Stimulated activated naive B cell treated with anti-CD40 and anti-IgM and Interleukin-4, amounts not matched to agents 10 μg/mL and 1 μg/mL and 100 μg/mL, for 72 hours (primary cell): ENCODE measurements around the gene URM1.

Source experiments
- ATAC-seq, 2 donors: fragments of 150-1000 bp; cut with Tn5 transposase; replicated peaks; 2 replicates each; pipeline ENCODE4 v1.10.0; 2021; ENCODE audit warnings: moderate library complexity in 1 of 2
- DNase-seq: peaks from one replicate; pipeline ENCODE4 v3.0.0; 2021
- H3K27ac Mint-ChIP-seq: one replicate; pipeline ENCODE4 v1.8.0; 2022; ENCODE audit warnings: mild to moderate bottlenecking, mixed read lengths
- H3K27me3 Mint-ChIP-seq, 2 donors: one replicate each; pipeline ENCODE4 v1.8.0; 2022; ENCODE audit warnings: mixed read lengths in 2 of 2
- H3K36me3 Mint-ChIP-seq, 2 donors: one replicate each; pipeline ENCODE4 v1.8.0; 2022; ENCODE audit warnings: mixed read lengths in 2 of 2, mild to moderate bottlenecking in 1 of 2
- H3K4me1 Mint-ChIP-seq, 2 donors: one replicate each; pipeline ENCODE4 v1.8.0; 2022; ENCODE audit warnings: mixed read lengths in 2 of 2, mild to moderate bottlenecking in 1 of 2
- H3K4me3 Mint-ChIP-seq, 2 donors: one replicate each; pipeline ENCODE4 v1.8.0; 2022; ENCODE audit warnings: mild to moderate bottlenecking in 2 of 2, mixed read lengths in 2 of 2, moderate library complexity in 1 of 2
- H3K9me3 Mint-ChIP-seq, 2 donors: one replicate each; pipeline ENCODE4 v1.8.0; 2022; ENCODE audit warnings: mixed read lengths in 2 of 2, mild to moderate bottlenecking in 1 of 2

Gene URM1

GRCh38 chr9:128339761-128340690, 31.1 kb upstream of the URM1 start, which contains the start of gene SLC27A4:
SLC27A4 (plus strand) TSS chr9:128340527; CDS start chr9:128343133, 2,606 bp downstream.
- H3K27ac Mint-ChIP-seq = peak within 1 kb of the TSS; percentile 95
- peaks cover 4 to 19% of the 10 kb centered on the region in 2 donors for H3K36me3 Mint-ChIP-seq
- ATAC-seq = peak; percentile 93
- DNase-seq = peak; percentile 70
- no peaks in the 10 kb centered on the region for H3K9me3 Mint-ChIP-seq
- H3K27me3 Mint-ChIP-seq = no peaks in the 10 kb centered on the region
- peak within 1 kb of the TSS; percentile 95 to 99 for H3K4me3 Mint-ChIP-seq
- peaks cover 4 to 12% of the 10 kb centered on the region in 2 donors for H3K4me1 Mint-ChIP-seq

- H3K36me3 Mint-ChIP-seq = peaks cover 4 to 22% of the 10 kb centered on the region in 2 donors
- no peak overlapping the region for H3K27ac Mint-ChIP-seq
- peak overlapping the region; percentile 93 to 99 for H3K4me3 Mint-ChIP-seq
- peaks cover 4 to 12% of the 10 kb centered on the region in 2 donors for H3K4me1 Mint-ChIP-seq
- H3K9me3 Mint-ChIP-seq = no peaks in the 10 kb centered on the region
- ATAC-seq (peak; percentile 67), DNase-seq (no peak)
- no peaks in the 10 kb centered on the region for H3K27me3 Mint-ChIP-seq
Measured at GRCh38 chr9:128340691-128341434, 30.3 kb upstream of the URM1 start.

GRCh38 chr9:128341435-128341849, 29.7 kb upstream of the URM1 start:
- Mint-ChIP-seq H3K4me3 (peak overlapping the region; percentile 93 to 99), H3K27ac (no peak overlapping the region), H3K27me3 (no peaks in the 10 kb centered on the region), H3K9me3 (no peaks in the 10 kb centered on the region), H3K36me3 (peaks cover 4 to 22% of the 10 kb centered on the region in 2 donors), H3K4me1 (peaks cover 4 to 12% of the 10 kb centered on the region in 2 donors)
- DNase-seq = peak; percentile 63
- peak; percentile 66 to 71 for ATAC-seq

- no peak for ATAC-seq
- H3K4me1 Mint-ChIP-seq = peaks cover 4 to 12% of the 10 kb centered on the region in 2 donors
- no peak overlapping the region for H3K27ac Mint-ChIP-seq
- no peaks in the 10 kb centered on the region for H3K27me3 Mint-ChIP-seq
- H3K36me3 Mint-ChIP-seq = peaks cover 9 to 30% of the 10 kb centered on the region in 2 donors
- H3K4me3 Mint-ChIP-seq = no peak overlapping the region
- no peaks in the 10 kb centered on the region for H3K9me3 Mint-ChIP-seq
- DNase-seq = no peak
Measured at GRCh38 chr9:128342971-128343680, 28.0 kb upstream of the URM1 start.

- DNase-seq = no peak
- Mint-ChIP-seq H3K27me3 (no peaks in the 10 kb centered on the region), H3K27ac (no peak overlapping the region), H3K36me3 (peaks cover 12 to 30% of the 10 kb centered on the region in 2 donors), H3K4me3 (no peak overlapping the region), H3K4me1 (peaks cover 4 to 12% of the 10 kb centered on the region in 2 donors), H3K9me3 (no peaks in the 10 kb centered on the region)
- ATAC-seq = no peak
Measured at GRCh38 chr9:128343855-128344254, 27.3 kb upstream of the URM1 start.

- H3K27me3 Mint-ChIP-seq = no peaks in the 10 kb centered on the region
- no peak overlapping the region for H3K4me3 Mint-ChIP-seq
- H3K27ac Mint-ChIP-seq = no peak overlapping the region
- H3K36me3 Mint-ChIP-seq = peaks cover 20 to 41% of the 10 kb centered on the region in 2 donors
- DNase-seq = no peak
- peaks cover 4 to 12% of the 10 kb centered on the region in 2 donors for H3K4me1 Mint-ChIP-seq
- ATAC-seq = no peak
- no peaks in the 10 kb centered on the region for H3K9me3 Mint-ChIP-seq
Measured at GRCh38 chr9:128344931-128345605, 26.1 kb upstream of the URM1 start.

- Mint-ChIP-seq H3K27ac (no peak overlapping the region), H3K36me3 (peaks cover 41 to 57% of the 10 kb centered on the region in 2 donors), H3K4me3 (no peak overlapping the region), H3K4me1 (no peaks in the 10 kb centered on the region), H3K27me3 (no peaks in the 10 kb centered on the region), H3K9me3 (no peaks in the 10 kb centered on the region)
- ATAC-seq = no peak
- DNase-seq = no peak
Measured at GRCh38 chr9:128349125-128349524, 22.0 kb upstream of the URM1 start.

GRCh38 chr9:128349772-128350171, 21.4 kb upstream of the URM1 start:
- no peak overlapping the region for H3K27ac Mint-ChIP-seq
- peaks cover 41 to 57% of the 10 kb centered on the region in 2 donors for H3K36me3 Mint-ChIP-seq
- DNase-seq = no peak
- H3K4me3 Mint-ChIP-seq = no peak overlapping the region
- H3K27me3 Mint-ChIP-seq = no peaks in the 10 kb centered on the region
- H3K9me3 Mint-ChIP-seq = no peaks in the 10 kb centered on the region
- ATAC-seq = no peak
- no peaks in the 10 kb centered on the region for H3K4me1 Mint-ChIP-seq

GRCh38 chr9:128355451-128355850, 15.7 kb upstream of the URM1 start:
- Mint-ChIP-seq H3K9me3 (no peaks in the 10 kb centered on the region), H3K27ac (no peak overlapping the region), H3K36me3 (peaks cover 35 to 45% of the 10 kb centered on the region in 2 donors), H3K4me1 (no peaks in the 10 kb centered on the region), H3K4me3 (no peak overlapping the region), H3K27me3 (no peaks in the 10 kb centered on the region)
- ATAC-seq (no peak), DNase-seq (no peak)

GRCh38 chr9:128358090-128358489, 13.1 kb upstream of the URM1 start:
- DNase-seq (no peak), ATAC-seq (no peak)
- Mint-ChIP-seq H3K9me3 (no peaks in the 10 kb centered on the region), H3K27me3 (no peaks in the 10 kb centered on the region), H3K4me1 (peaks cover 10 to 13% of the 10 kb centered on the region in 2 donors), H3K36me3 (peaks cover 19 to 30% of the 10 kb centered on the region in 2 donors), H3K4me3 (no peak overlapping the region), H3K27ac (no peak overlapping the region)

- Mint-ChIP-seq H3K4me3 (no peak overlapping the region), H3K27me3 (no peaks in the 10 kb centered on the region), H3K4me1 (peaks cover 10 to 13% of the 10 kb centered on the region in 2 donors), H3K9me3 (no peaks in the 10 kb centered on the region), H3K36me3 (peaks cover 15 to 25% of the 10 kb centered on the region in 2 donors), H3K27ac (no peak overlapping the region)
- no peak for ATAC-seq
- DNase-seq = no peak
Measured at GRCh38 chr9:128358861-128359260, 12.3 kb upstream of the URM1 start.

- Mint-ChIP-seq H3K27ac (no peak overlapping the region), H3K36me3 (peaks cover 10 to 13% of the 10 kb centered on the region in 2 donors), H3K4me1 (peaks cover 10 to 25% of the 10 kb centered on the region in 2 donors), H3K27me3 (no peaks in the 10 kb centered on the region), H3K4me3 (no peak overlapping the region), H3K9me3 (no peaks in the 10 kb centered on the region)
- ATAC-seq (no peak), DNase-seq (no peak)
Measured at GRCh38 chr9:128360826-128361225, 10.3 kb upstream of the URM1 start.

GRCh38 chr9:128361296-128361985, 9.7 kb upstream of the URM1 start:
- DNase-seq (no peak), ATAC-seq (peak in 1 of 2 donors; percentile 17)
- Mint-ChIP-seq H3K27me3 (no peaks in the 10 kb centered on the region), H3K4me1 (peaks cover 10 to 25% of the 10 kb centered on the region in 2 donors), H3K4me3 (peak overlapping the region; percentile 97 to 98), H3K36me3 (peaks cover 4 to 7% of the 10 kb centered on the region in 2 donors), H3K9me3 (no peaks in the 10 kb centered on the region), H3K27ac (peak overlapping the region; percentile 49)
